ENCODE data around the gene DPEP2. TPM values are rescaled to one million over a fixed set of nuclear protein-coding genes. Genes with fewer than 3 reads are reported as not detected.

The DPEP2 gene
- total RNA-seq, 1 donor from 2014 or later, result 1.0 TPM

GRCh38 chr16:67943619-67944504 is 55.4 kb downstream of the DPEP2 start, which contains the start of gene LCAT:
TSS of gene LCAT (minus strand) at chr16:67944120. CDS start at chr16:67944101, 19 bp downstream.
- Mint-ChIP-seq H3K9me3 (ENCODE audit: unreplicated experiment) (no peaks in the 10 kb centered on the region), H3K4me3 (ENCODE audit: unreplicated experiment) (no peak within 1 kb of the TSS), H3K27me3 (ENCODE audit: unreplicated experiment) (peaks cover 4% of the 10 kb centered on the region), H3K4me1 (ENCODE audit: unreplicated experiment) (no peaks in the 10 kb centered on the region), H3K36me3 (ENCODE audit: low read depth, unreplicated experiment) (peaks cover 4% of the 10 kb centered on the region), H3K27ac (ENCODE audit: unreplicated experiment) (no peak within 1 kb of the TSS)
- DNase-seq (ENCODE audit: low spot score), result no peak
- TF ChIP-seq CTCF (IDR thresholded peaks at IDR 0.05; ENCODE audit: unreplicated experiment), result no peak

- no peak for DNase-seq (ENCODE audit: low spot score)
- Mint-ChIP-seq H3K9me3 (ENCODE audit: unreplicated experiment) (no peaks in the 10 kb centered on the region), H3K4me1 (ENCODE audit: unreplicated experiment) (no peaks in the 10 kb centered on the region), H3K36me3 (ENCODE audit: low read depth, unreplicated experiment) (peaks cover 3% of the 10 kb centered on the region), H3K27me3 (ENCODE audit: unreplicated experiment) (peaks cover 4% of the 10 kb centered on the region), H3K27ac (ENCODE audit: unreplicated experiment) (no peak overlapping the region), H3K4me3 (ENCODE audit: unreplicated experiment) (no peak overlapping the region)
- TF ChIP-seq CTCF (IDR thresholded peaks at IDR 0.05; ENCODE audit: unreplicated experiment), result no peak
These were observed 56.0 kb downstream of the DPEP2 start for GRCh38 chr16:67943256-67943618.

GRCh38 chr16:67942510-67943255 is 56.6 kb downstream of the DPEP2 start:
- Mint-ChIP-seq H3K9me3 (ENCODE audit: unreplicated experiment) (no peaks in the 10 kb centered on the region), H3K4me1 (ENCODE audit: unreplicated experiment) (no peaks in the 10 kb centered on the region), H3K27ac (ENCODE audit: unreplicated experiment) (no peak overlapping the region), H3K36me3 (ENCODE audit: low read depth, unreplicated experiment) (no peaks in the 10 kb centered on the region), H3K4me3 (ENCODE audit: unreplicated experiment) (no peak overlapping the region), H3K27me3 (ENCODE audit: unreplicated experiment) (peaks cover 4% of the 10 kb centered on the region)
- DNase-seq (ENCODE audit: low spot score), result no peak
- no peak for TF ChIP-seq CTCF (IDR thresholded peaks at IDR 0.05; ENCODE audit: unreplicated experiment)

- H3K27me3 Mint-ChIP-seq (ENCODE audit: unreplicated experiment), result peaks cover 8% of the 10 kb centered on the region
- no peak overlapping the region for H3K4me3 Mint-ChIP-seq (ENCODE audit: unreplicated experiment)
- H3K9me3 Mint-ChIP-seq (ENCODE audit: unreplicated experiment), result no peaks in the 10 kb centered on the region
- TF ChIP-seq CTCF (IDR thresholded peaks at IDR 0.05; ENCODE audit: unreplicated experiment), result peak; percentile 53
- H3K36me3 Mint-ChIP-seq (ENCODE audit: low read depth, unreplicated experiment), result peaks cover 3% of the 10 kb centered on the region
- no peak overlapping the region for H3K27ac Mint-ChIP-seq (ENCODE audit: unreplicated experiment)
- H3K4me1 Mint-ChIP-seq (ENCODE audit: unreplicated experiment), result peaks cover 2% of the 10 kb centered on the region
- DNase-seq (ENCODE audit: low spot score), result peak; percentile 61
These were observed 57.1 kb downstream of the DPEP2 start for GRCh38 chr16:67942200-67942509.

Measured in endothelial cell (in vitro differentiated cells).